ENCODE measurements around the gene MSMB.

DNA sequence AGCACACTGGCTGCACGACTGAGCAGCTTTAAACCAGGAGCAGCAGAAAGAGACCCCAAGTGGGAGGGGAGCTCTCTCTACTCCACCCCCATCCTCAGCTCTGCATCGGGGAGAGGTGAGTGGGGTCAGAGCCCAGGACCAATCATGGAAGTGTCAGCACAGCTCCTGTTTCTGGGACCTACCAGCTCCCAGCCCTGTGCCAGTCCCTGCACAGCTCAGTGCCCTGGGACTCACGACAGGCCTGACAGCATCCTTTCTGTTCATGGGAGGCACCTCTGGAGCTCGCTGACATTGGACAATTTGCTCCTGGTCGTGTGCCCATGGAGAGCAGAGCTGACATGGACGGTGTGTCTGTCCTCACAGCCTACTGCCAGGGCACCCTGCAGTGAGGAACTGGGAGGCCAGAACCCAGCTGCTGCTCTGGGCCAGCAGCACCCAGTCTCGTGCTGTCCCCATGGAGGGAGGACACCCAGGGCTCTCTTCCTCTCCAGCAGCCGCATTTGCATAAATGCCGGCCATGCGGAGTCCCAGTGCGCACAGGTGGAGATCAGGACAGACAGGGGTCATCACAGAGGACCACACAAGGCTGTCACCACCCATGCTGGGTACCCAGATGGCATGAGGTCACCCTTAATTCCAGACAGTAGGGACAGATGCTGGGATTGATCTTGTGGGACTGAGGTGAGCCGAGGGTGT is 45.9 kb upstream of the MSMB start:
- TF ChIP-seq CTCF (IDR thresholded peaks at IDR 0.05) (no peak), POLR2A (IDR thresholded peaks at IDR 0.05) (no peak)
